Measurements from ENCODE around the gene CNTNAP2.

The CNTNAP2 gene

GRCh38 chr7:146433501-146433900, 316.9 kb downstream of the CNTNAP2 start:
- DNase-seq (ENCODE audit: low spot score) = no peak

- DNase-seq (ENCODE audit: low spot score) = no peak
These were observed 326.5 kb downstream of the CNTNAP2 start for GRCh38 chr7:146443102-146443501.

DNA sequence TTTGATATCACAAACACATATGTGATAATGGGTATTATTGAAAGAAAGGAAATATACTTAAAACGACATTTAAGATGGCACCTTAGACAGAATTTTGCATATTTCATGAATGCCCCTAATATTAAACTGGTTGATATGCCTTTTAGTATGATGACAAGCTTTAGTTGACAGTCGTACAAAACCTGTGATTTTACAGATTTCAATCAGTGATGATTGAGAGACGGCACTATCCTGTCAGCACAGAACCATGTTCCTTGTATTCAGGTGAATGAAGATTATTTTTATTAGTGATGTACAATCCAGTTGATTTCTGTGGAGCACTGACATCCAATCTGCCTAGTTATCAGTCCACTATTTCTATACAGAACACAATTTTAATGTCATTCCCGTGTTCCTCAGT, 333.0 kb downstream of the CNTNAP2 start:
- no peak for DNase-seq (ENCODE audit: low spot score)

GRCh38 chr7:146455091-146455655, 338.6 kb downstream of the CNTNAP2 start:
- DNase-seq (ENCODE audit: low spot score) = no peak

- DNase-seq (ENCODE audit: low spot score) = no peak
These were observed 362.4 kb downstream of the CNTNAP2 start for GRCh38 chr7:146479040-146479439.

DNA sequence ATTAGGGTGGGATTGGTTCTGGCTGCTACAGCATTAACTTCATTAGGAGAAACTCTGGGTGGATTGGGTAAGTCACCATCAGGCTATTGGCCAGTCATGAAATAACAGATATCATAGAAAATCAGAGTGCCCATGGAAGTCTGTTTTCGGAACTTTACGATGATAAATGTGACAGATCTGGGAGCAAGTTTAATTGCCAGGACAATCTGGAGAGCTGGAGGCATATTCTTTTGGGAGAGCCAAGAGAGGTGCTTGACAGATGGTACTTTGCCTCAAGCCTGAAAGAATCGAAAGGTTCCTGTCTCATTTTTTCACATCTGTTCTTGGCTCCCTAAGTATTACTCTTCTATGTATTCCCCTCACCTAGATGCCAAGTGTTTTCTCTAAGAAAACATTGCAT, 369.9 kb downstream of the CNTNAP2 start:
- no peak for DNase-seq (ENCODE audit: low spot score)

DNA sequence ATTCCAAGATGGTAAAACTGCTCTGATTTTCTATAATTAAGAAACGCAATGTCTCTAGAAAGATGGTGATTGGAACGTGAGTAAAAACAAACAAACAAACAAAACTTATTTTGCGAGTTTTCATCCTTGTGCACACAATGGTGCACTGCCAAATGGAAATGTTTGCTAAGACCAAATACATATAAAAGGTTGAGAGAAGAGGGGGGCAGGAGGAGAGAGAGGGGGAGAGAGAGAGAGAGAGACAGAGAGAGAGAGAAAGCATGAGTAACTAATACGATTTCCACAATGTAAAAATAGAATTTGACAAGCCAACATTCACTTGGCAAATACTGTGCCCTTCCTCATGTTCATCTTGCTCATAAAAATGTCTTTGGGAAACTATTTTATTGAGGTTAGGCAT, 375.4 kb downstream of the CNTNAP2 start:
- no peak for DNase-seq (ENCODE audit: low spot score)

DNA sequence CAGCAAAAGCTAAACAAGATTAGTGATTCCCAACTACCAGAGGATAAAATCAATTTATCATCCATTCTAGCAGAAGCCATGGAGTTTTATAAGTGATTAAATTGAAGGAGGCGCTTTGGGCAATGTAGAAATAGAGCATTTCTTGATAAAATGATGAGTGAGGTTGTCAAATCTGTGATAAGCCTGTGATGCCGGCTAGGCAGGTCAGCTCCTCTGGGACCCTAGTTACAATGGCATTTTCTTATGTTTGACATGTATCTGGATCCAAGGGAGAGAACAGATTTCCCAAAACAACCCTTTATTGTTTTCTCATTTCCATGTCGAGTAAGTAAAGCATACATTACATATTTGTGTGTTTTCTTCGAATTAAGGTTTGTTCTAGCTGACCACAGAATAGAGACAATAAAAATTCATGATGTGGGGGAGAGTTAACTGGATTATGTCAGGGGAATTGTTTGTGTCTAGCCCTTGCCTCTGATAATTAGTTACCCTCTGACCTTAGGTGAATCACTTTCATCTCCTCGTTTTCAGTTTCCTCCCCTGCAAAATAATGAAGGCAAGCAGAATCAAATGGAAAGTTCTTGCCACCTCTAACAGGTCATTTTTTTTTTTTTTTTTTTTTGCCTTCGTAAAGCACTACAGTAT, 378.5 kb downstream of the CNTNAP2 start:
- DNase-seq (ENCODE audit: low spot score) = no peak

DNA sequence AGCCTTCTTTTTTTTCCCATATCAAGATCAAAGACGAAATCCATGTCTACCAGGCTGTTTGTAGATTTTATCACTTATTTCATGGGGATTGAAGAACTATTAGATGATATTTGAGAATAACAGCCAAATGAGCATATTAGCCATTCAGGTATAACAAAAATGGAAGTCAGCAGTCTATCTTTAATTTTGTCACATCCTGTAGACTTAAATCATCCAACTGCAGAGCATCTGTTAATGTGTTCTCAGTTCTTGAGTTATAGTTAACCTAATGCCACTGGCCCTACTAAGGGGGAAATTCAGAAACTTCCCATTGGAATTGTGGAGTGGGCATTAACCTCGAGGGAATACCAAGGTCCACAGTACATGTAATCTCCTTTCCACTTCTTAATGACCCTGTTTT, 380.1 kb downstream of the CNTNAP2 start:
- DNase-seq (ENCODE audit: low spot score) = no peak

DNA sequence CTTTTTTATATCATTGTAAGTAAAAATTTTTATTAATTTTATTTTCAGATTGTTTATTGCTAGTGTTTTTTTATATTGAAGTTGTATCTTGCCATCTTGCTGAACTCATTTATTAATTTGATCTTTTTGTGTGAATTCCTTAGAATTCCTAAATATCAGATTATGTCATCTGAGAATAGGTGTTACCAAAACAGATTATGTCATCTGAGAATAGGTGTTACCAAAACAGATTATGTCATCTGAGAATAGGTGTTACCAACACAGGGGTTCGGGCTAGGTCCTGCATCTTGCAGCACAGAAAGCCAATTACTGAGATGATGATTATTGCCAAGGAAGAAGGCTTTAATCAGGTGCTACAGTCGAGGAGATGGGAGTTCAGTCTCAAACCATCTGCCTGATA, 383.4 kb downstream of the CNTNAP2 start:
- DNase-seq (ENCODE audit: low spot score) = no peak

GRCh38 chr7:146503844-146504243, 387.2 kb downstream of the CNTNAP2 start:
- DNase-seq (ENCODE audit: low spot score) = no peak

- DNase-seq (ENCODE audit: low spot score) = no peak
These were observed 393.6 kb downstream of the CNTNAP2 start for GRCh38 chr7:146510088-146510680.

DNA sequence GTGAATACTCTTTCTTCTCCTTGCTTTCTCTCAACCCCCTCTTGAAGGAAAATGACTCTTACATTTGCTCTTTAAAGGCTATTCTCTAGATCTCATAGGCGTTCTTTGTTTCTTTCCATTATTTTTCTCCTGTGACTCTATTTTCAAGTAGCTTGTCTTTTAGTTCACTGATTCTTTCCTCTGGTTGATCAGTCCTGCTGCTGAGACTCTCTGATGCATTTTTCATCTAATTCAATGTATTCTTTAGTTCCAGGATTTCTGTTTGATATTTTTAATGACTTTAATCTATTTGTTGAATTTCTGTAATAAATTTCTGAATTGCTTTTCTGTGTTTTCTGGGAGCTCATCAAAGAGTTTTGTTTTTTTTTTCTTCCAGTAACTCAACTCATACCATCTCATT, 397.7 kb downstream of the CNTNAP2 start:
- DNase-seq (ENCODE audit: low spot score) = no peak

DNA sequence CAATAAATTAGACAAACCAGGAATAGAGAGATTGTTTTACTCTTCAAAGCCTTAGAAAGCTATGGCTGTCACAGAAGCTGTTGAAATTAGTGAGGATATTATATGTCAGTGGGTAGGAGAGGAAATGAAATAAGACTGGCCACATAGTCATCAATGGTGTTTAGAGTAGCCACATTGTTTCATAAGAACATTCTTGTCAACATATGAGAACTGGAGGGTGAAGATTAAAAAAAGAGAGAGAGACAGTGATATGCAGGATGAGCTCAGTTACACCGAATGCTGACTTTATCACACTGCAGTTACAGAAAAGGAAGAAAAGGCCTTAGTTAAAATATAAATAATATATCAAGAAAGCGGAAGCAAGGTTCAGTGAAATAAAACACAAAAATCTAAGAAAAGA, 412.0 kb downstream of the CNTNAP2 start:
- no peak for DNase-seq (ENCODE audit: low spot score)

DNA sequence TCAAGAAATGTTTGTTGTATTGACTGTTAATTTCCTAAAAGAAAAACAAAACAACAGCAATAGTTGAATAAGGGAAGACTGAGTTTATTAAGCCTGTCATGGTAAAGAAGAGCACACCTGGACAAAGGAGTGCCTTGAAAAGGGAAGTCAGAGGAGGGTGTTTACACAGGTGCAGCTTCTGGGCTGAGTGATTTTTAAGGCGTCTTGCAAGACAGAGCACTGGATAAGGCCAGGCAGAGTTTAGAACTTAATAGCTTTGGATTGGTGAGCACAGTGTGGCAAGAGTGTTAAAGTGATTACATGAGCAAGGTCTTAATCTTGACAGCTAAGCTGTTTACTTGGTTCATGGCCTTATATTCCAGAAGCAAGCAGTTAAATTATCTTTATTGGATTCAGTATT, 423.2 kb downstream of the CNTNAP2 start:
- no peak for DNase-seq (ENCODE audit: low spot score)

DNA sequence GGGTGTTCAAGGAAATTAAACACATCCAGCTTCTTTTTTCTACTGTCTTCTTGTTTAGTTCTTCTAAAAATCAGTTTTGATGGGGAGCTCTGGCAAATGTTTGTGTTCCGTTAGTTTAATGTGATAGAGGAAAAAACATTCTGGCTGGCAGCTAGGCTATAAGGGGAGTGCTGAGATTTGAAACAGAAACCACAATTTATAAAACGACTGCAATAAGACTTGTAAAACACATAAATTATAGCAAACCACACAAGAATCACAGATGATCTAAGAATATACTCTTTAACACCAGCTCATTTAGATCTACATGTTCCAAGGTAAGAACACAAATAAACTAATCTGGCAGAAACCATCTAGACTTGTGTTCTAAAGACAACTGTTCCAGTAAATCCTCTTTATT, 425.5 kb downstream of the CNTNAP2 start:
- no peak for DNase-seq (ENCODE audit: low spot score)

- no peak for DNase-seq (ENCODE audit: low spot score)
These were observed 428.1 kb downstream of the CNTNAP2 start for GRCh38 chr7:146544748-146545147.

GRCh38 chr7:146548816-146549215, 432.2 kb downstream of the CNTNAP2 start:
- DNase-seq (ENCODE audit: low spot score) = no peak

DNA sequence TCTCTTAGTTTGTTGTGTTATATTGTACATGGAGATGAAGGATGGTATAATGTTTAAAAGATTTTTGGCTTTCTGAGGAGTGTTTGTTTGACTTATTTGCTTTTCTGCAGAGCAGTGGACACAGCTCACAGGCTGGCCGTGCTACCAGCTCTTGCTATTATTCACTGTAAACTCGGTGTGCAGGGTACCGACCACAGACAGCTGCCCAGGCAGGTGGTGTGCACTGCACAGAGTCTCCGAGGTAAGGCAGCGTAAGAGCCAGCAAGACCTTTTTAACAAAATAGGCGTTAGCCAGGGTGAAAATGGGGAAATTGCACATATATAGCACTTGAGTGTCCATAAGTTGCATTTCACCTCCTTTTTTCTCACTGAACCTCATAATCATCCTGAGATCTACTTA, 438.0 kb downstream of the CNTNAP2 start:
- DNase-seq (ENCODE audit: low spot score) = no peak

DNA sequence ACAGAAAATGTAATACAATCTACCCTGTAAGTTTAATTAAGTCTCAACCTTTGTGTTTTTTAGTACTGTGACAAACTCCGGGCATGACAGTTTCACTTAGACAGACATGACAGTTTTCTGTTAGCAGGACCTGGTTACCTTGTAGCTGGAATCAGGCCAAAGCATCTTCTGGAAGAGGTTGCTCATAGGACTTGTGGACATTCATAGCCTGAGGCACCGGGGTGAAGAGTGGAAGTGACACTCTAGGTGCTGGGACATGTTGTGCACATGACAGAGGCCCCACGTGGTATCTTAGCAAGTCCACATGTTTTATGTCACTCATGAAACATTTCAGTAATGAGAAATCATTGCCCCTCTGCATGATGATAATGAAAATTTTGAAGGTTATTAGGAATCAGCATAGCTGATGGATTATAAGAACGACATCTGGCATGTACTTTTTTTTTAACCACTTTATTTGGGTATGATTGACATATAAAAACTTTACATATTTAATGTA, 441.4 kb downstream of the CNTNAP2 start:
- no peak for DNase-seq (ENCODE audit: low spot score)

DNA sequence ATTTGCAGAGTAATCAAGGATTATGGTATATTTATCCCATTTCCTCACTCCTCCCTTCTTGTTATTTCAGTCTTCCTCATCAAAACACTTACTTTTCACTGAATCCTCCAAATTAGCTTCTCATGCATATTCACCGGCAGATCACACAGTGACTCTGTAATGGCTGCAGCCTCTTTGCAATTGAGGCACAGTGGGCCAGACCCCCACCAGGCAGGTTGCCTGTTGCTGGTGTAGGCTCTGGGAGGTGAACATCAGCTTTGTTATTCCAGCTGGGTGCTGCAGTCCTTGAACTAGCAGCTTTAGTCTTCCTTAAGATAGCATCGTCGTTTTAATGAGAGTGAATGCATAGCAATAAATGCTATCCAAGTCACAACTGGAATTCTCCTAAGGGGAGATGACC, 449.3 kb downstream of the CNTNAP2 start:
- DNase-seq (ENCODE audit: low spot score) = no peak

GRCh38 chr7:146575903-146576302, 459.3 kb downstream of the CNTNAP2 start:
- no peak for DNase-seq (ENCODE audit: low spot score)

DNA sequence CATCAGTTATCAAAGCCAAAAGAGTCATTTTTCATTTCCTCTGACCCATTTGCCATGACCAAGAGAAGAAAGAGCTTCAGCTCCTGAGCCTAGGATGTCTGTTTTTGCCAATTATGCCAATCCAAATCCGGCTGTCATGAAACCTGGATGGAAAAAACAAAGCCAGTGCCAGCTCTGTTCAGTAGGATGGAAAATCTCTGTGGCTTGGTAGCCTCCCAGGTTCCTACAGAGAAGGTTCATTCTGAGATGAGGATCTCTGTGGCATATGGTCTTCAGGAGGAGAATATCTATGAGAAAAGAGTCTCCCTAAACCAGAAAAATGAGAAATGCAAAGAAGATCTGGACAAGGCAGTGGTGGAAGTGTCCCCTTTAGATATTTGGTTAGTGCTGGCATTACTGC, 475.4 kb downstream of the CNTNAP2 start:
- no peak for DNase-seq (ENCODE audit: low spot score)

- no peak for DNase-seq (ENCODE audit: low spot score)
These were observed 490.0 kb downstream of the CNTNAP2 start for GRCh38 chr7:146606628-146607027.

Data from AG08395 (cell line).